Endodermal cell (in vitro differentiated cells): ENCODE results near the gene PPFIA3. TPM values are rescaled to one million over a fixed set of nuclear protein-coding genes. Genes with fewer than 3 reads are reported as not detected.
A peak's percentile ranks its signal among the peaks of the same experiment; 100 is the strongest.

Experiments
- DNase-seq: peaks from one replicate; pipeline ENCODE4 v3.0.0-alpha.2; 2017
- H3K27ac ChIP-seq: 2 replicates; pipeline ENCODE4 v1.5.1; 2013; ENCODE audit warnings: mild to moderate bottlenecking, low read depth, low read length, moderate library complexity
- H3K27me3 ChIP-seq: 2 replicates; pipeline ENCODE4 v1.6.1; 2013; ENCODE audit warnings: mild to moderate bottlenecking, low read length, moderate library complexity; ENCODE audit not compliant: insufficient read depth, control insufficient read depth, poor library complexity, severe bottlenecking
- H3K36me3 ChIP-seq: 2 replicates; pipeline ENCODE4 v1.7.0; 2013; ENCODE audit warnings: mild to moderate bottlenecking, low read length, moderate library complexity; ENCODE audit not compliant: control insufficient read depth, insufficient read depth
- H3K4me1 ChIP-seq: one replicate; pipeline ENCODE4 v1.7.0; 2013; ENCODE audit warnings: low read length; ENCODE audit not compliant: control insufficient read depth, insufficient read depth
- H3K4me3 ChIP-seq: 2 replicates; pipeline ENCODE4 v1.5.1; 2013; ENCODE audit warnings: mild to moderate bottlenecking, low read length, moderate library complexity
- H3K9ac ChIP-seq: 2 replicates; pipeline ENCODE4 v1.6.1; 2013; ENCODE audit warnings: mild to moderate bottlenecking, low read length, moderate library complexity; ENCODE audit not compliant: poor library complexity, severe bottlenecking; ENCODE audit errors: extremely low read depth
- H3K9me3 ChIP-seq: 2 replicates; pipeline ENCODE4 v1.6.1; 2013; ENCODE audit warnings: mild to moderate bottlenecking, low read length, moderate library complexity; ENCODE audit not compliant: control insufficient read depth
- H3K27ac Mint-ChIP-seq: 2 replicates; pipeline ENCODE4 v1.8.0; 2020; ENCODE audit warnings: mixed read lengths
- H3K27me3 Mint-ChIP-seq: 2 replicates; pipeline ENCODE4 v1.8.0; 2021; ENCODE audit warnings: mild to moderate bottlenecking, mixed read lengths; ENCODE audit not compliant: insufficient read depth
- H3K36me3 Mint-ChIP-seq: 2 replicates; pipeline ENCODE4 v1.8.0; 2020; ENCODE audit warnings: low read depth, mixed read lengths
- H3K4me1 Mint-ChIP-seq: 2 replicates; pipeline ENCODE4 v1.8.0; 2020; ENCODE audit warnings: mixed read lengths
- H3K4me3 Mint-ChIP-seq: 2 replicates; pipeline ENCODE4 v1.8.0; 2020; ENCODE audit warnings: mild to moderate bottlenecking, moderate library complexity, mixed read lengths
- H3K9me3 Mint-ChIP-seq: 2 replicates; pipeline ENCODE4 v1.8.0; 2020; ENCODE audit warnings: mild to moderate bottlenecking, mixed read lengths
- WGBS, 2 experiments: methylation state at CpG; one replicate each; pipeline versions ENCODE4 v1.1.5 to v1.1.7; 2013; ENCODE audit warnings: missing lambda C conversion rate in 2 of 2, mixed read lengths in 1 of 2; ENCODE audit not compliant: insufficient coverage in 1 of 2, insufficient read length in 1 of 2; 5-methylcytosine and 5-hydroxymethylcytosine counted together
- total RNA-seq, 2 donors: library from RNA; stranded (reverse); fragmentation: NEBNext Ultra II Directional in 1 of 2; extraction: Animal tissue kit (Norgen Biotek cat#: 25700) in 1 of 2; gene quantifications; 2 replicates in 1 of 2; 3 replicates in 1 of 2; pipeline ENCODE4 v1.2.1, GENCODE V29; 2021
- TF ChIP-seq, protein P1 (sequence below): fragments of 200-600 bp; sonication (generic); conservative IDR thresholded peaks from 2 replicates; pipeline ENCODE4 v1.5.0; 2021; ENCODE audit warnings: antibody characterized with exemption, mild to moderate bottlenecking

The PPFIA3 gene
- total RNA-seq, 2 donors from 2014 or later, result 7.4 to 16.5 TPM

GRCh38 chr19:49092686-49093085 lies 26.7 kb upstream of the PPFIA3 start:
- peaks cover 1% of the 10 kb centered on the region for H3K4me1 Mint-ChIP-seq
- H3K9me3 Mint-ChIP-seq, result no peaks in the 10 kb centered on the region
- no peaks in the 10 kb centered on the region for H3K27me3 Mint-ChIP-seq
- Histone ChIP-seq H3K36me3 (peaks cover 90% of the 10 kb centered on the region), H3K27me3 (no peaks in the 10 kb centered on the region), H3K4me3 (no peak overlapping the region), H3K4me1 (peaks cover 4% of the 10 kb centered on the region), H3K9ac (no peak overlapping the region), H3K27ac (no peak overlapping the region), H3K9me3 (no peaks in the 10 kb centered on the region)
- H3K4me3 Mint-ChIP-seq, result no peak overlapping the region
- no peak for DNase-seq
- peaks cover 75% of the 10 kb centered on the region for H3K36me3 Mint-ChIP-seq
- no peak overlapping the region for H3K27ac Mint-ChIP-seq
- WGBS, 2 experiments, result 95 to 98% methylated on average over 5 to 6 of the region's 6 CpGs
- TF ChIP-seq, protein P1, sequence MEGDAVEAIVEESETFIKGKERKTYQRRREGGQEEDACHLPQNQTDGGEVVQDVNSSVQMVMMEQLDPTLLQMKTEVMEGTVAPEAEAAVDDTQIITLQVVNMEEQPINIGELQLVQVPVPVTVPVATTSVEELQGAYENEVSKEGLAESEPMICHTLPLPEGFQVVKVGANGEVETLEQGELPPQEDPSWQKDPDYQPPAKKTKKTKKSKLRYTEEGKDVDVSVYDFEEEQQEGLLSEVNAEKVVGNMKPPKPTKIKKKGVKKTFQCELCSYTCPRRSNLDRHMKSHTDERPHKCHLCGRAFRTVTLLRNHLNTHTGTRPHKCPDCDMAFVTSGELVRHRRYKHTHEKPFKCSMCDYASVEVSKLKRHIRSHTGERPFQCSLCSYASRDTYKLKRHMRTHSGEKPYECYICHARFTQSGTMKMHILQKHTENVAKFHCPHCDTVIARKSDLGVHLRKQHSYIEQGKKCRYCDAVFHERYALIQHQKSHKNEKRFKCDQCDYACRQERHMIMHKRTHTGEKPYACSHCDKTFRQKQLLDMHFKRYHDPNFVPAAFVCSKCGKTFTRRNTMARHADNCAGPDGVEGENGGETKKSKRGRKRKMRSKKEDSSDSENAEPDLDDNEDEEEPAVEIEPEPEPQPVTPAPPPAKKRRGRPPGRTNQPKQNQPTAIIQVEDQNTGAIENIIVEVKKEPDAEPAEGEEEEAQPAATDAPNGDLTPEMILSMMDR, result no peak

- no peaks in the 10 kb centered on the region for H3K9me3 ChIP-seq
- no peak overlapping the region for H3K4me3 Mint-ChIP-seq
- H3K9me3 Mint-ChIP-seq, result no peaks in the 10 kb centered on the region
- no peak overlapping the region for H3K27ac ChIP-seq
- H3K9ac ChIP-seq, result no peak overlapping the region
- H3K4me1 ChIP-seq, result peaks cover 10% of the 10 kb centered on the region
- peaks cover 95% of the 10 kb centered on the region for H3K36me3 ChIP-seq
- no peaks in the 10 kb centered on the region for H3K27me3 ChIP-seq
- no peak overlapping the region for H3K27ac Mint-ChIP-seq
- no peak for DNase-seq
- 92 to 95% methylated on average over 21 to 23 of the region's 23 CpGs for WGBS, 2 experiments
- no peaks in the 10 kb centered on the region for H3K27me3 Mint-ChIP-seq
- H3K36me3 Mint-ChIP-seq, result peaks cover 81% of the 10 kb centered on the region
- H3K4me1 Mint-ChIP-seq, result peaks cover 1% of the 10 kb centered on the region
- TF ChIP-seq, protein P1, result no peak
- H3K4me3 ChIP-seq, result no peak overlapping the region
These were observed 24.6 kb upstream of the PPFIA3 start for GRCh38 chr19:49094505-49095482.

GRCh38 chr19:49097453-49098288 lies 21.7 kb upstream of the PPFIA3 start:
- Mint-ChIP-seq H3K4me1 (peaks cover 1% of the 10 kb centered on the region), H3K27me3 (no peaks in the 10 kb centered on the region), H3K9me3 (no peaks in the 10 kb centered on the region), H3K27ac (peak overlapping the region; percentile 35), H3K36me3 (peaks cover 78% of the 10 kb centered on the region), H3K4me3 (no peak overlapping the region)
- TF ChIP-seq, protein P1, result peak; percentile 99
- DNase-seq, result peak; percentile 95
- Histone ChIP-seq H3K9ac (no peak overlapping the region), H3K27me3 (no peaks in the 10 kb centered on the region), H3K4me1 (peaks cover 10% of the 10 kb centered on the region), H3K4me3 (no peak overlapping the region), H3K9me3 (no peaks in the 10 kb centered on the region), H3K27ac (peak overlapping the region; percentile 19), H3K36me3 (peaks cover 90% of the 10 kb centered on the region)
- 70 to 79% methylated on average over 7 to 8 of the region's 8 CpGs for WGBS, 2 experiments
